Measurements from ENCODE around the gene GUCD1.
A peak's percentile ranks its signal among the peaks of the same experiment; 100 is the strongest.
"Not testable (repeated sequence)": the region's sequence is repeated elsewhere in the genome, so short reads cannot be mapped to it uniquely, and the experiment has no call there.

GUCD1 gene

DNA sequence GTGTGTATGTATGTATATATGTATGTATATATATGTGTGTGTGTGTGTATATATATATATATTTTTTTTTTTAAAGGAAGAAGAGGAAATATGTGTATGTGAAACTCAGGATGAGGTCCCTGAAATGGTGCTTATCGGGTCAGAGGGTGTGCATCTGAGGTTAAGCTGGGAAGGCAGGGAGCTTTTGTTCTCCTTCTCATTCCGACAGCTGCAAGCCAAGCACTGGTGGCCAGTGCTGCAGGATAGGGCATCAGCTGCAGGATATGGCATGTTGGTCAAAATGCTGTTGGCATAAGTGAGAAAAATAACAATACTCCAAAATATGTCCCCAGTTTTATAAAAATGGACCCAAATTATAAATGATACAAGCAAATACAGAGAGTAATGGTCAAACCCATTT, 8.3 kb upstream of the GUCD1 start:
- DNase-seq = no peak

DNA sequence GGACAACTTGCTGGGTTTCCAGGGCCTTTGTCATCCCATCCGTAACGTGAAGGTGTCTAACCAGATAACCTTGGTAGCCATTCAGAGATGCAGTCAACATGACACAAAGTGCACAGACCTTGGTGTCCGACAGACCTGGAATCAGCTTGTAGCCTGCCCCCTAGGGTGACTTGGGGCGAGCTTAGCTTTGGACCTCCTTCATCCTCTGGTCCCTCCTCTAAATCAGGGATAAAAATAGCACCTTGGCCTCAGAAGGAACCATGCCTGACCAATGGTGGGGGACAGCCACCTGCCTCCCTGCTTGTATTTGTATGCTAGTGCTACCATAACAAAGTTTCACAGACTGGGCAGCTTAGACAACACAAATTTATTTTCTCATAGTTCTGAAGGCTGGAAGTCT, 4.5 kb upstream of the GUCD1 start:
- DNase-seq = no peak

DNA sequence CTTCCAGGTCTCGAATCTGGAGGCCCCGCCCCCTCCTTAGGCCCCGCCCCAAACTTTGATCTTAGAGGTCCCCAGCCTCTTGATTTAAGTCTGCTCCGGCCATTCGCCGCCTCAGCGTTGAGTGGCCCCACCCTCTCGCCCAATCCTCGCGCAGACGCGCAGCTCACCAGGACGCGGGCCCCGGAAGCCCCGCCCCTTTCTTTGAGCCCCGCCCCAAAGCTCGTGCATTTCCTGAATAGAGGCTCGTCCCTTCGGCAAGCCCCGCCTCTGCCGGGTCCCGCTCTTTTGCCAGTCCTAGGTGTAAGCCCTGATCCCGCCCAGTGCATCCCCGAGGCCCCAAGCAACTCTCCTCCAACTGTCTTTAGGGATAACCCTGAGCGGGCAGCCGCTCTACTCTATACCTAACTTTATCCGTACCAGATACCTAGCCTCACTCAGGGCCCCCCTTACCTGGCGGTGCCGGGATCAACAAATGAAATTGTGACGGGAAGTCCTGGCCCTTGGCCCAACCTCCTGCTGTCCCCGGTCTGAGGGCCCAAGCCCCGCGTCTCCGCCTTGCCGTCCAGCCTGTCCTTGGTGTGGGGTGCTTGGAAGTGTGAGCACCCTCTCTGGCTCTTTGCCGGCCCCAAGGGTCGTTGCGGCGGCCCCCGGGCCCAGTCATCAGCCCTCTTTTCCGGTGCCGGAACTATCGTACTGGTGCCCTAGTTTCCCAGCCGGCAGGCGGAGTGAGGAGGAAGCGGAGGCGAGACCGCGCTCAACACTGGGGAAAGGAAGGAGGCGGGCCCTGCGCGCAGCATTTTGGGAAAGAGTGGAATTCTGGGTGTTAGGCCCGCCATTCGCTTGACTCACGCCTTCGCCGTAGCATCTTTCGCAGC, 464 bp upstream of the GUCD1 start, which contains the start of gene SNRPD3:
Gene SNRPD3 (plus strand): TSS at position 835 of the 875 bp plus-strand sequence. CDS start 1,676 bp downstream, outside the sequence.
- DNase-seq = peak; percentile 99 to 100

DNA sequence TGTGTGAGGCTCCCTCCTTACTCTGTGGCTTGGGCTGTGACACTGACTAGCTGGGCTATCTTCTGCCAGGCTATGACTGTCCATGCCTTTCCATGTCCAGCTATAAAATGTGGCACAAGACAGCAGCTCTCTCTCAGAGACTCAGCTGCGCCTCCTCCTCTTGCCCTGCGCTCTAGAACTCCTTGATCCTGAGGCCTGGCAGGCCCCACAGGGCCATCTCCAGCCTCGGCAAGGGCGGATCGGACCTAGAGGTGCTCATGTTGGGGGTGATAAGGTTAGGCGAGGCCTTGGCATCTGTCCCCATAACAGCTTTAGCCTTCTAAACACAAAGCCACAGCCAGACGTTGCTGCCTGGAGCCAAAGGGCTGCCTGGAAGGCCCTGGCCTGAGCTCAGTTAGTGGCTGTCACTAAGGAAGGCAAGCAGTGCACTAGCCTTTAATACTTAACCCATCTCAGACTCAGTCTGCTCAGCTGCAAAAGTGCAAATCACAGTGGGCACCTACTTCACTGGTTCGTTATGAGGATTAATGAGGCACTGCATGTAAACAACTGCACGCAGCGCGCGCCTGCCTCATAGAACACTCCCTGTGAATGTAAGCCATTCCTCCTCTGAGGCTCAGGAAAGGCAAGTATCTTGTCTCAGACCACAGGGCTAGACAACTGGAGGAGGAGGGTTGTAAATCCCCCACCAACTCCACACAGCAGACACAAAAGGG, 1.2 kb downstream of the GUCD1 start:
- peak in 1 of 2 donors; percentile 6 for DNase-seq

DNA sequence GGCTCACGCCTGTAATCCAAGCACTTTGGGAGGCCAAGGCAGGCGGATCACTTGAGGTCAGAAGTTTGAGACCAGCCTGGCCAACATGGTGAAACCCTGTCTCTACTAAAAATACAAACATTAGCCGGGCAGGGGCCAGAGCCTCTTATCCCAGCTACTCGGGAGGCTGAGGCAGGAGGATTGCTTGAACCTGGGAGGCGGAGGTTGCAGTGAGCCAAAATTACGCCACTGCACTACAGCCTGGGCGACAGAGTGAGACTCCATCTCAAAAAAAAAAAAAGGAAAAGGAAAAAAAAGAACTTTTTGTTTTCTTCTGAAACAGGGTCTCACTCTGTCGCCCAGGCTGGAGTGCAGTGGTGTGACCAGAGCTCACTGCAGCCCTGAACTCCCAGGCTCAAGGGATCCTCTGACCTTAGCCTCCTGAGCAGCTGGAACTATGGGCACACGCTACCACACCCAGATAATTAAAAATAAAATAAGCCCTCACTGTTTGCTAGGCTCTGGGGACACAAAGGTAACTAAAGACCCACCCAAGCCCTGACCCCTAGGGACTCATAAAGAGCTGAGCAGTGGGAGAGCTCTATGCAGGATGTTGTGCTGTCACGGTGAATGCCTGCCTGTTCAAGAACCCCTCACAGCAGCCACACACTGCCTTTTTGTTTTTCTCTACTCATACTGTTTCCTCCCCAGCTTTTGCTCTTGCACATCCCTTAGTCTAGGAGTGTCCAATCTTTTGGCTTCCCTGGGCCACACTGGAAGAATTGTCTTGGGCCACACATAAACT, 2.2 kb downstream of the GUCD1 start:
- DNase-seq = not testable (repeated sequence)

DNA sequence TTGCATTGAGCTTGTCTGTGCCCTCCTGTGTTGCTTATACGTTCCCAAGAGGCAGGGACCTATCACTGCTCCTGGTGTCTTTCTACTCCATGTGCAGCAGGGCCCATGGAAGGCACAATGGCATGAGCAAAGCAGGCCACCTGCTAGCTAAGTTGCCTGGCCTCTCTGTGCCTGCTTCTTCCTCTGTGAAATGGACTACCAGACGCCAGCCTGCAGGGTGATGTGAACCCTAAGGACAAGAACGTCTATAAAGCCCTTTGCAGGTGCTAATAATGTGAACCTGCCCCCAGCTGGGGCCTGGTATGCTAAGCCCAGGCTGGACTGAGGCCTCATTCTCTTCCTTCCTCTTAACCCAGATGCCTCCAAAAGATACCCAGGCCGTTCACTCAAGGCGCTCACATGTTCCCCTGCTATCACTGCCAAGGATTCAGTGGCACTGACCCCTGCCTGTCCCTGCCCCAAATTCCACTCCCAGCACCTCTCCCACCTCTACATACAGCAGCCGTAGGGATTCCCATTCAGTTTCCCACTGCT, 4.0 kb downstream of the GUCD1 start:
- DNase-seq = no peak

DNA sequence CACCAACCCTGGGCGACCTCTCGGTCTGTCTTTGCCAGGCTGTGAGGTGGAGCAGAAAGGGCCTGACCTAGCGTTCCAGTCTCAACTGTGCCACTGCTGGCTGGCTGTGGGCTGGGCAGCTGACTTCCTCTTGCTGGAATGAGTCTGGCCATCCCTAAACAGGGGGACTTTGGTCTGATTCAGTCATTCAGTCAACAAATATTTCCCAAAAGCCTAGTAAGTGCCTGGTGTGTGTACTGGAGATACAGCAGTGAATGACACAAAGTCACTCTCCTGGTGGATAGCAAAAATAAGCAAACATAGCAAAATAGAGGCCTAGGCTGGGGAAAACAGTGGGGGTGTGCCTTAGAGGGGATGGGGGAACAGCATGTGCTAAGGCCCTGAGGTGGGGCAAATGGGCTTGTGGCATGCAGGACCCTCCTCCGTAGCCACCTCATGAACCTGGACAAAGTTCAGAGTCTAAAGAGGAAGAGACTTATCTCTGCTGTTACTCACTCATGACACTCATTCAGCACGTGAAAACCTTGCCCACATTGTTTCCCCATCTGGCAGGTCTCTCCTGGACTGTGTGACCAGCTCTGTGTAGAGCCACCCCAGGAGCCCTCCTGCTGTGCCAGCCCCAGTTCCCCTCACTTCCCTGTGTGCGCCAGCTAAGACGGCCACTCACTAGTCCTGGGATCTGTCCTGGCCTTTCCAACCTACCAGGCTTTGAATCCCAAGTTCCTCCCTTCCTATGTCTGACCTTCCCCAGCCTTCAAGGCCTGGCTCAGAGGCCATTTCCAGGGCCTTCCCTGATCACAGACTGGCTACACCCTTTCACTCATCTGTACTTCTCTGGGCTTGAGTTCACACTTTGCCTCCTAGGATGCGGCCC, 4.7 kb downstream of the GUCD1 start:
- DNase-seq = no peak

DNA sequence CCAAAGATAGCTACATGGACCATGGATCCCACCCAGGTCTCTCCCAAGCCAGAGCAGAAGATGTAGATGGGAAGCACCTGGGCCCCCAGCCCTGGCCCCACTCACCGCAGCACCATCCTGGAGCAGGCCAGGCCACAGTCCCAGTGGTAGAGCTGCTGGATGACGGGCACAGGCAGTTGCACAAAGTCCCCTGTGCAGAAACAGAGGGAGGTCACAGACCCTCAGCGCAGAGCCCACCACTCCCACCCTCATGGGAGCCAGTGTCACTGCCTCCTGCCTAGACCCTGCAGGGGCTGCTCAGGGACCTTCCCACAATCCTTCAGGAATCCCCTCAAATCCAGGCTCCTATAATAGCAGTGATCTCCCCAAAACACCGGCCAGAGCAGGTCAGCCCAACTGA, 6.1 kb downstream of the GUCD1 start:
- no peak for DNase-seq

DNA sequence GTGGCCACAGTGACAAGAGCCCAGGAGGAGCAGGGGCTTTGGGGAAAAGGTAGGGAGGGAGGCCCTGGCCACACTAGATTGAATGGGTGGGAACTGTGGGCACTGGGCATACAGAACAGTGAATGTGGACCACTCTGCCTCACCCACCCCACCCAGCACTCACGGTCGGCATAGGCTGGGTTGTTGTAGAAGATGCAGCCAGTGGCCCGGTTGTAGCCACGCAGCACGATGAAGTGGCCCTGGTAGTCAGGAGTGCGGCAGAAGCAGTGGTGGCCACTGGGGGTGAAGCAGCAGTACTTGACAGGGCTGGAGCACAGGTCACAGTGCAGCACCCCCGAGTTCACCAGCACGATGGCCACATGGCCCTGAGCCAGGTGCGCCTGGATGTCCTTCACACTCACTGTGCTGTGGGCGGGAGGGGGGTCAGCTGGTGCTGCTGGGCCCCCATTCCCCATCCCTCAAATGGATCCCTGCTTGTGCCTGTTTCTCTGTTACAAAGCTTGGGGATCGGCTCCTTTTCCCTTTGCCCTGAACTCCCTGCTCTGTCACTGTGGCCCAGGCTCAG, 11.2 kb downstream of the GUCD1 start:
- DNase-seq = no peak

DNA sequence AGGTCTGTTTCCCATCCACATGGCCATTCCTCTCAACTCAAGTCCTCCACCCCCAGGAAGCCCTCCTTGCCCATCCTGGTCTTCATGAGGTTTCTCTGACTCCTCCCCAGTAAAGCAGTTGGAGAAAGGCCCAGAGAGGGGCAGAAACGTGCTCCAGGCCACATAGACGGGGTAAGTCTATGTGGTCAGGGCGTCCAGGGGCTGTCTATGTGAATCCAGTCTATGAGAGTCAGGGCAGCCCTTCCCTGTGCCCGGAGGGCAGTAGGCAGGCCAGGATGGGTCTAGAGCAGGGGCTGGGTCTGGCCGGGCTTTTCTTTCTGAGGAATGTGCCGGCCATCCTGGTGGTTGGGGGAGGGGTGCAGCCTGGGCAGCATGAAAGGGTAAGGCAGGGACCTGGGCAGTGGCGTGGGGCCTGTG, 11.7 kb downstream of the GUCD1 start:
- DNase-seq = no peak

DNA sequence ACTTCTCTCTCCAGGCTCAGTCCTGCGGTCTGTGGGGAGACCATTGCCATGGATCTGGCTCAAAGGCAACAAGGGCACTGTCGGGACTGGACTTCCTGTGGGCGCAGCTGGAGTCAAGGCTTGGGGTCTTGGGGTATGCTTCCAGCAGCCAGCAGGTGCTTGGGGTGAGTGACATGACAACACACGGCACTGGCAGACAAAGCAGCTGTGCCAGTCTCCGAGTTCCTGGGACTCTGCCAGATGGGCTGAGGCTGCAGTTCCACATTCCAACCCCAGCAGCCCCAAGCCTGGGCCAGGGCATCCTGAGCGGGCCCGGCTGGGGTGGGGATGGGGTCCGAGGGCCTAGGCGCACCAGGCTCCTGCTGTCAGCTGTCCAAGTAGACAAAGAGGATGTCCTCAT, 12.3 kb downstream of the GUCD1 start:
- DNase-seq = no peak

DNA sequence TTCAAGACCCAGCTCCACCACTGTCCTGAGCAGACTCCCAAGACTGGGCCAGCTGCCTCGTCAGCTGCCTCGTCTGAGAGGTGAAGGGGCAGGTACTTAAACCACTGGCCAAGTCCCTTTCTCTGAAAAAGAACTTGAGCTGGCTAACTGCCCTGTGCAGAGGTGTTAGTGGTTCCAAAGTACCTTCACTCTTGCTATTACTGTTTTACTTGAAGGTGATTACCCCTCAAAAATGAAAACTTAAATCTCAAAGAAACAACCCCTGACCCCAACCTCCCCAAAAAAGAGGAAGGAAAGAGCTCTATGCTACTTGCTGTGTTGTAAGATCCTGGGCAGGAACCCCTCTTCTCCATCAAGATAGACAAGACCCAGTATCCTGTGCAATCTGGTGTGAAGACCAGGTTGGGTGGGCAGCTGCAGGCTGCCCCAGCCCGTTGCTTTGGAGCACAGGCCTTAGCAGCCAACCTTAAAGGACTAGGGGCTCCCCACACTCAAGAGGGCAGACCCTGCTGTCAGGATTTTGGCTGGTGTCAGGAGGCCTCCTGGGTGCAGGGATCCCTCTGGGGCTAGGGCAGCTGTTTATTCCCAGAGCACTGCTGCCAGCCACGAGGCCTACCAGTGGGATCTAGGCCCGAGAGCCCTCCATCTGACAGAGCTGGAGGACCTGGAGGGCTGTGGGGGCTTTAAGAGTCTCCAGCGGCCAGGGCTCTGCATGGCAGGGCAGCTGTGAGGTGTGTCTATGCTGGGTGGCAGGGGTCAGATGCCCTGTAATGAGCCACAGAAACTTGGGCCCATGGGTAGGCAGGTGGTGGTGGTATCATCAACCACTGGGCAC, 13.0 kb downstream of the GUCD1 start:
- DNase-seq = no peak

DNA sequence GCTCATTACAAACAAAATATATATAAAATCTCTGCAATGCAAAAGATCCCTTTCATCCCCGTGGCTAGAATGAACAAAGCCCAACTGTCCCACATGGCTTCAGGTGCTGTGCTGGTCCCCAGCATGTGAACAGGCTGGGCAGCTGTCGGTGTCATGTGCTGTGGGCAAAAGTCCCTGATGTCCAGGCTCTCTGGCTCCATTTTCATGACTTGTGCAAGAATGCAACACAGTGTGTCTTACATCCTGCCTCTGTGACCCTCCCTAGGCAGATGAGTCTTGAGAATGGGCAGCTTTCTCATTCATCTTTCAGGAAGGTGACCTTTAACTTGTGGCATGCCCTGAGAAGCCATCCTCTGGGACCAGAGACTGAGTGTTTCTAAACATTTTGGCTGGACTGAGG, 14.5 kb downstream of the GUCD1 start:
- DNase-seq = no peak

DNA sequence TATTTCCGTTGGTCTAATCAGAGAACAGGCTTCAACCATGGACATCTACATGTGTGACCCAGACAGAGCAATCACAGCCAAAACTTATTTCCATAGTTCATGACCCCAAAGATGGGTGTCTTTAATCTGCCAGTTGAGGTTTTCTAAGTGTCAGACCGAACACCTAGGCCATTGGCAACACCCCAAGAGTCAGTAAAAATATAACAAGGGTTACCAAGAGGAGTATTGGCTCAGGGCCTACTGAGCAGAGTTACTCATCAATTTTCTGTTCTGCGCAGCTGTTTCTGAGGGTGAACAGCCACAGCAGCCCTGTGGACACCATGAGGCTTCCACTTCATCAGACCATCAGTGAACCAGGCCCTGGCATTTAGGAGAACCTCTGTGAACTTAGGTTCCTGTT, 18.8 kb downstream of the GUCD1 start:
- DNase-seq = no peak

DNA sequence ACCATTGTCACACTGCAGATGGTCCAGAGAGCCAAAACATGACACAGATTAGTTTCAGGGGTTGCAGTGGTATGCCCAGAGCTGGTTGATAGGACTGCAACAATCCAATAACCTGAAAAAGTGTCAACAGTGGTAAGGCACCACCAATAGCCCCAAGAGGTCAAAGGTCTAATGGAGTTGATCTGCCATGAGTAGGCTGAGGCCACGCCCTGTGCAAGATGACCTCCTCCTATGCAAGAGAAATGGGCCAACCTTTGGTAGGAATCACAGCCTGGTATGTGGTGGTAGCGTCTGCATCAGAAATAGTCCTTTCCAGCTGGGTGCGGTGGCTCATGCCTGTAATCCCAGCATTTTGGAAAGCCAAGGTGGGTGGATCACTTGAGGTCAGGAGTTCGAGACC, 19.6 kb downstream of the GUCD1 start:
- DNase-seq = no peak

DNA sequence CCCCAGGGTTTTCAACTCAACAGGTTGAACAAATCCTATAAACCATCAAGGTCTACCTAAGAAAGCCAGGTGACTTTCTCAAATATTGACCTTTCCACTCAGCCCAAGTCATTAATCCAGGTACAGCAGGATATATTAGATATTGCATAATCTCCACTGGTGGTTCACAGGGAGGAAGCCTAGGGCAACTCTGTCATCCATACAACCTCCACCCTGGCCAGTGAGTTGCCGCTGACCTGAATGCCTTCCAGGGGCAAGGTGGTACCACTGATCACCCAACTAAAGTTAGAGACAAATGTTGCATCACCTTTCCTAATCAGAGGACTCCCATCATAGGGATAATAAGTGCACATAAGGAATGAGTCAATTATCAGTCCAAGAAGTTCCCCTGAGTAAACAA, 22.9 kb downstream of the GUCD1 start:
- DNase-seq = no peak

DNA sequence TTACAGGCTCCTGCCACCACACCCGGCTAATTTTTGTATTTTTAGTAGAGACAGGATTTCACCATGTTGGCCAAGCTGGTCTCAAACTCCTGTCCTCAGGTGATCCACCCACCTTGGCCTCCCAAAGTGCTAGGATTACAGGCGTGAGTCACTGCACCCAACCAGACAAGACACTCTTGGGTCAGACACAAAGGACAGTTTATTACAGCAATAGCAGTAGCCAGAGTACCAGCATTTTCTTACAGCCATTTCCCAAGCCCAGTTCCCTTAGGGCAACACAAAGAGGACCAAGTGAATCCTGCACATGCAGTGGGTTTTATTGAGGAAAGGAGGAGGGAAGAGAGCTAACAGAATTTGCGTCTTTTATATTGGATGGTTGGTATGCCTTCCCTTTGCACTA, 24.0 kb downstream of the GUCD1 start:
- DNase-seq = not testable (repeated sequence)

DNA sequence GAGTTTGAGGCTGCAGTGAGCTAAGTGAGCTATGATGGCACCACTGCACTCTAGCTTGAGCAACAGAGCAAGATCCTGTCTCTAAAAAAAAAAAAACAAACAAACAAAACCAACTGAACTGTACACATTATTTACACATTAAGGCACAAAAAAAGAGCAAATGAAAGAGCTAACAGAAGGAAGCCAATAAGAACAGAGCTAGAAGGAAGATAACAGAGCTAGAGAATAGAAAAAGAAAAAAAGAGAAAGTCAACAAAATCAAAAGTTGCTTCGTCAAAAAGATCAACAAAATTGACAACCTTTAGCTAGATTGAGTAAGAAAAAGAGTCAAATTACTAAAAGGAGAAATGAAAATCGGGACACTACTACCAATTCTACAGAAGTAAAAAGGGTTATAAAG, 25.0 kb downstream of the GUCD1 start:
- DNase-seq = no peak

DNA sequence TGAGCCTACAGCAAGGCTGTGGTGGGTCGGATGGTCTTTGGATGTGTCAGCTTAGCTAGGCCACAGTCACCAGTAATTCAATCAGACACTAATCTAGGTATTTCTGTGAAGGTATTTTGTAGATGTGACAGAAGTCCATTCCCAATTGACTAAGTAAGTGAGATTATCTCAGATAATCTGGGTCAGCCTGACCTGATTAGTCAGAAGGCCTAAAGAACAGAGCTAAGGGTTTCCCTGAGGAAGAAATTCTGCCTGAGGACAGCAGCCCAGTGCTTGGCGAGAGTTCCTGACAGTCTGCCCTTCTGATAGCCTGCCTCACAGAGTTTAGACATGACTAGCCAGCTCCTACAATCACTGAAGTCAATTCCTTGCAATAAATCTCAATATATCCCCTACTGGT, 28.7 kb downstream of the GUCD1 start:
- no peak for DNase-seq

DNA sequence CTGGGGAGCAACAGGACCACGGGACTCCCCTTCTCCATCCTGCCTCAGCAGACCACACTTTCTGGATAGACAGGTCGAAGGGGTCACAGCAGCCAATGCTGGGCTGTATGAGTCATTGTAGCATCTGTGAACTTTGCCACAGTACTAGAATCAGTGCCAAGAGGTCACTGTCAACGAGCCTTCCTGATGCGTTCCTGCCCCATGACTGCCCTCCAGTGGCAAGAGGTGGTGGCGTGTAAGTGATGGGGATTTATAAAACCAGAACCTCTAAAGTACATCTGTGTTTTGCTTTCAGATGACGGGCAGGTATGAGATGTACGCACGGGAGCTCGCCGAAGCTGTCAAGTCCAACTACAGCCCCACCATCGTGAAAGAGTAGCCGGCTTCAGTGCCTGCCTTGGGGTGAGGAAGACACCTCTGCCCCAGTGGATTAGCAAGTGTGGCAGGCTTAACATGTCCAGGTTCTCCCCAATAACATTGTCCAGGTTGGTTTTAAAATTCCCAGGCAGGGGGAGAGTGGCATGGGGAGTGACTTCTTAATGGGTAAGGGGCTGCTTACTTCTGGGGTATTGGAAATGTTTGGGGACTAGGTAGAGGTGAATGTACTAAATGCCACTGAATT, 29.4 kb downstream of the GUCD1 start:
- peak; percentile 74 to 83 for DNase-seq
